ENCODE results near the gene NPAS3.

DNA sequence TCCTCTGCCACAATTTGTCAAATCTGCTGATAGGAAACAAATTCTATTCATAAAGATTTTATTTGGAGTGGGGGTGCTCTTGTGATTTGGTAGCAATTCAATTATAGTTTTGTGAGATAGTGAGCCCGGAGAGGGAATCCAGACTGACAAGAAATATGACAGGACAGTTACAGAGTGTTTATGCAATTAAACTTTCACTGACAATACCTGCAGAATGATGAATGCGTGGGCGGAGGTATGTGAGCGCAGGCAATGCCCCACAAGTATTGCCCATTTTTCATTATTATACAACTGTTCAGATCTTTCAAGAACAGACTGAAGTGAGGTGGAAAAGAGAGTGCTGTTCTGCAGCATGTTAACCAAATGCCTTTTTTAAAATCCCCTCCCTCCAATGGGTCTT, 753.2 kb downstream of the NPAS3 start:
- TF ChIP-seq SUZ12 (IDR thresholded peaks at IDR 0.05; ENCODE audit: low read depth, low read length): no peak
- TF ChIP-seq NFE2 (CRISPR knock-in tag; IDR thresholded peaks at IDR 0.05): no peak
- TF ChIP-seq, protein P1, sequence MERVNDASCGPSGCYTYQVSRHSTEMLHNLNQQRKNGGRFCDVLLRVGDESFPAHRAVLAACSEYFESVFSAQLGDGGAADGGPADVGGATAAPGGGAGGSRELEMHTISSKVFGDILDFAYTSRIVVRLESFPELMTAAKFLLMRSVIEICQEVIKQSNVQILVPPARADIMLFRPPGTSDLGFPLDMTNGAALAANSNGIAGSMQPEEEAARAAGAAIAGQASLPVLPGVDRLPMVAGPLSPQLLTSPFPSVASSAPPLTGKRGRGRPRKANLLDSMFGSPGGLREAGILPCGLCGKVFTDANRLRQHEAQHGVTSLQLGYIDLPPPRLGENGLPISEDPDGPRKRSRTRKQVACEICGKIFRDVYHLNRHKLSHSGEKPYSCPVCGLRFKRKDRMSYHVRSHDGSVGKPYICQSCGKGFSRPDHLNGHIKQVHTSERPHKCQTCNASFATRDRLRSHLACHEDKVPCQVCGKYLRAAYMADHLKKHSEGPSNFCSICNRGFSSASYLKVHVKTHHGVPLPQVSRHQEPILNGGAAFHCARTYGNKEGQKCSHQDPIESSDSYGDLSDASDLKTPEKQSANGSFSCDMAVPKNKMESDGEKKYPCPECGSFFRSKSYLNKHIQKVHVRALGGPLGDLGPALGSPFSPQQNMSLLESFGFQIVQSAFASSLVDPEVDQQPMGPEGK (CRISPR knock-in tag; IDR thresholded peaks at IDR 0.05): no peak
- TF ChIP-seq ZEB1 (IDR thresholded peaks at IDR 0.05; ENCODE audit: insufficient replicate concordance, low read depth): no peak

Data from HepG2 (cell line).